HUES6 (cell line): Measurements from ENCODE around the gene MARK2.

Source experiments
- H3K27ac ChIP-seq: 2 replicates; pipeline ENCODE4 v1.7.0; 2013; ENCODE audit warnings: low read depth, mild to moderate bottlenecking, low read length, inconsistent platforms
- H3K27me3 ChIP-seq: 2 replicates; pipeline ENCODE4 v1.6.1; 2013; ENCODE audit warnings: low read length; ENCODE audit not compliant: control insufficient read depth, insufficient read depth
- H3K36me3 ChIP-seq: 2 replicates; pipeline ENCODE4 v1.6.1; 2013; ENCODE audit warnings: low read length; ENCODE audit not compliant: control insufficient read depth, insufficient read depth
- H3K4me1 ChIP-seq: 2 replicates; pipeline ENCODE4 v1.6.1; 2013; ENCODE audit warnings: low read length; ENCODE audit not compliant: control insufficient read depth, insufficient read depth
- H3K4me3 ChIP-seq: 2 replicates; pipeline ENCODE4 v1.5.1; 2013; ENCODE audit warnings: low read depth, low read length
- H3K9ac ChIP-seq: one replicate; pipeline ENCODE4 v1.6.1; 2013; ENCODE audit warnings: mild to moderate bottlenecking, low read length
- H3K9me3 ChIP-seq: 2 replicates; pipeline ENCODE4 v1.6.1; 2013; ENCODE audit warnings: low read depth, low read length; ENCODE audit not compliant: control insufficient read depth, insufficient read depth

The MARK2 gene

GRCh38 chr11:63909591-63910506 lies 70.9 kb downstream of the MARK2 start:
- Histone ChIP-seq H3K4me1 (peaks cover 48% of the 10 kb centered on the region), H3K9ac (no peak overlapping the region), H3K27me3 (no peaks in the 10 kb centered on the region), H3K36me3 (peaks cover 46% of the 10 kb centered on the region), H3K27ac (peak overlapping the region; percentile 46; the same call in 1 of the 2 replicates), H3K9me3 (no peaks in the 10 kb centered on the region), H3K4me3 (peak overlapping the region; percentile 9; the same call in 1 of the 2 replicates)

- no peak overlapping the region for H3K9ac ChIP-seq
- peaks cover 51% of the 10 kb centered on the region for H3K4me1 ChIP-seq
- H3K4me3 ChIP-seq, result no peak overlapping the region
- 0 out of 2 replicates have a peak overlapping the region, but pooled peaks have one; percentile 55 for H3K27ac ChIP-seq
- no peaks in the 10 kb centered on the region for H3K27me3 ChIP-seq
- no peaks in the 10 kb centered on the region for H3K9me3 ChIP-seq
- H3K36me3 ChIP-seq, result peaks cover 43% of the 10 kb centered on the region
Measured at GRCh38 chr11:63910675-63911074, 71.8 kb downstream of the MARK2 start.

- no peaks in the 10 kb centered on the region for H3K27me3 ChIP-seq
- peaks cover 38% of the 10 kb centered on the region for H3K36me3 ChIP-seq
- no peak overlapping the region for H3K9ac ChIP-seq
- no peak overlapping the region for H3K4me3 ChIP-seq
- H3K9me3 ChIP-seq, result no peaks in the 10 kb centered on the region
- H3K27ac ChIP-seq, result no peak overlapping the region
- H3K4me1 ChIP-seq, result peaks cover 51% of the 10 kb centered on the region
Measured at GRCh38 chr11:63911440-63911839, 72.5 kb downstream of the MARK2 start.

GRCh38 chr11:63911876-63912275 lies 73.0 kb downstream of the MARK2 start:
- H3K4me3 ChIP-seq, result no peak overlapping the region
- peaks cover 36% of the 10 kb centered on the region for H3K36me3 ChIP-seq
- no peaks in the 10 kb centered on the region for H3K27me3 ChIP-seq
- no peak overlapping the region for H3K9ac ChIP-seq
- no peaks in the 10 kb centered on the region for H3K9me3 ChIP-seq
- peaks cover 49% of the 10 kb centered on the region for H3K4me1 ChIP-seq
- H3K27ac ChIP-seq, result no peak overlapping the region

- H3K4me1 ChIP-seq, result peaks cover 41% of the 10 kb centered on the region
- H3K9ac ChIP-seq, result no peak overlapping the region
- no peaks in the 10 kb centered on the region for H3K9me3 ChIP-seq
- H3K36me3 ChIP-seq, result peaks cover 32% of the 10 kb centered on the region
- no peak overlapping the region for H3K4me3 ChIP-seq
- no peak overlapping the region for H3K27ac ChIP-seq
- H3K27me3 ChIP-seq, result no peaks in the 10 kb centered on the region
Measured at GRCh38 chr11:63912678-63913077, 73.8 kb downstream of the MARK2 start.

- Histone ChIP-seq H3K36me3 (peaks cover 27% of the 10 kb centered on the region), H3K4me3 (no peak overlapping the region; the same call in 1 of the 2 replicates), H3K9me3 (no peaks in the 10 kb centered on the region), H3K4me1 (peaks cover 36% of the 10 kb centered on the region), H3K27ac (no peak overlapping the region), H3K9ac (no peak overlapping the region), H3K27me3 (no peaks in the 10 kb centered on the region)
Measured at GRCh38 chr11:63913866-63914830, 75.2 kb downstream of the MARK2 start.

- Histone ChIP-seq H3K27me3 (no peaks in the 10 kb centered on the region), H3K36me3 (peaks cover 27% of the 10 kb centered on the region), H3K9ac (peak overlapping the region; percentile 51), H3K9me3 (no peaks in the 10 kb centered on the region), H3K4me1 (peaks cover 33% of the 10 kb centered on the region), H3K4me3 (peak overlapping the region; percentile 96), H3K27ac (no peak overlapping the region)
Measured at GRCh38 chr11:63914896-63915691, 76.2 kb downstream of the MARK2 start.

GRCh38 chr11:63915961-63916836 lies 77.3 kb downstream of the MARK2 start:
- peaks cover 33% of the 10 kb centered on the region for H3K4me1 ChIP-seq
- peak overlapping the region; percentile 93 for H3K9ac ChIP-seq
- H3K27me3 ChIP-seq, result no peaks in the 10 kb centered on the region
- H3K4me3 ChIP-seq, result peak overlapping the region; percentile 96
- H3K27ac ChIP-seq, result peak overlapping the region; percentile 91; the same call in 1 of the 2 replicates
- H3K9me3 ChIP-seq, result no peaks in the 10 kb centered on the region
- H3K36me3 ChIP-seq, result peaks cover 27% of the 10 kb centered on the region

- H3K9me3 ChIP-seq, result peaks cover 6% of the 10 kb centered on the region; the same call in 1 of the 2 replicates
- peak within 1 kb of the TSS; percentile 93 for H3K9ac ChIP-seq
- H3K4me1 ChIP-seq, result peaks cover 32% of the 10 kb centered on the region
- H3K4me3 ChIP-seq, result peak within 1 kb of the TSS; percentile 96
- peaks cover 26% of the 10 kb centered on the region for H3K36me3 ChIP-seq
- peak within 1 kb of the TSS; percentile 99 for H3K27ac ChIP-seq
- H3K27me3 ChIP-seq, result no peaks in the 10 kb centered on the region
Measured at GRCh38 chr11:63916837-63917691, 78.2 kb downstream of the MARK2 start, which contains the start of gene RCOR2. RCOR2 (minus strand) TSS chr11:63917164; CDS start chr11:63916456, 708 bp downstream.
